ENCODE results near the gene LRRC41.
"Not testable (repeated sequence)": the region's sequence is repeated elsewhere in the genome, so short reads cannot be mapped to it uniquely, and the experiment has no call there.

LRRC41 gene

GRCh38 chr1:46241733-46242132 lies 61.7 kb downstream of the LRRC41 start:
- not testable (repeated sequence) for DNase-seq

DNA sequence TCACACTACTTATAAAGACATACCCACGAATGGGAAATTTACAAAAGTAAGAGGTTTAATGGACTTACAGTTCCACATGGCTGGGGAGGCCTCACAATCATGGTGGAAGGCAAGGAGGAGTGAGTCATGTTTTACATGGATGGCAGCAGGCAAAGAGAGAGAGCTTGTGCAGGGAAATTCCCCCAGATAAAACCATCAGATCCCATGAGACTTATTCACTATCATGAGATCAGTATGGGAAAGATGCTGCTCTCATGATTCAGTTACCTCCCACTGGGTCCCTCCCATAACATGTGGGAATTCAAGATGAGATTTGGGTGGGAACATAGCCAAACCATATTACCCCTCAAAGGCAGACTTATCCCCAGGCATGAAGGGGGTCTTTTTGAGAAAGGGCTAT lies 64.6 kb downstream of the LRRC41 start:
- DNase-seq: not testable (repeated sequence)

DNA sequence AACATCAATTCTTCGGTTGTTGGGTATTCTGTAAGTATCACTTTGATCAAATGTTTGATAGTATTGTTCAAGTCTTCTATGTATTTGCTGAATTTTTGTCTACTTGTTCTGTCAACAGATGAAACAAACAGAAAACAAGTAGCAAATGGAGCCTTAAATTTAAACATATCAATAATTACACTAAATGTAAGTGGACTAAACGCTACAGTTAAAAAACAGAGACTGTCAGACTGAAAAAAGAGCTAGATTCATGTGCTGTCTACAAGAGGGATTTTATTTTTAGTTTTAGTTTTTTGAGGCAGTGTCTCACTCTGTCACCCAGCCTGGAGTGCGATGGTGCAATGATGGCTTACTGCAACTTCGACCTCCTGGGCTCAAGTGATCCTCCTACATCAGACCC lies 66.5 kb downstream of the LRRC41 start:
- DNase-seq: no peak

GRCh38 chr1:46231231-46231630 lies 72.2 kb downstream of the LRRC41 start:
- DNase-seq: not testable (repeated sequence)
